GM23338 (cell line): Measurements from ENCODE around the gene OR9A2. TPM values are rescaled to one million over a fixed set of nuclear protein-coding genes. Genes with fewer than 3 reads are reported as not detected.
A peak's percentile ranks its signal among the peaks of the same experiment; 100 is the strongest.

Experiments used
- ATAC-seq: fragments of 200-7000 bp; cut with Tn5 transposase; 3 replicates; pipeline ENCODE4 v1.9.1; 2020
- DNase-seq: peaks from one replicate; pipeline ENCODE4 v3.0.0-alpha.2; 2015; ENCODE audit warnings: low spot score
- H2AFZ ChIP-seq: fragments of 200-600 bp; sonication (generic); 2 replicates; pipeline ENCODE4 v1.8.0; 2016; ENCODE audit warnings: antibody characterized with exemption, mild to moderate bottlenecking, moderate library complexity
- H3F3A ChIP-seq: fragments of 200-600 bp; sonication (generic); replicated peaks from 2 replicates; pipeline ENCODE4 v1.8.0; 2017; ENCODE audit warnings: antibody characterized with exemption, mixed run types, low read depth
- H3K27ac ChIP-seq: fragments of 200-600 bp; sonication (generic); 2 replicates; pipeline ENCODE4 v1.6.1; 2016; ENCODE audit warnings: low read depth
- H3K27me3 ChIP-seq: fragments of 200-600 bp; sonication (generic); 2 replicates; pipeline ENCODE4 v1.8.0; 2016; ENCODE audit warnings: mild to moderate bottlenecking, mixed run types, moderate library complexity; ENCODE audit not compliant: insufficient read depth
- H3K36me3 ChIP-seq: fragments of 200-600 bp; sonication (generic); 2 replicates; pipeline ENCODE4 v1.8.0; 2016; ENCODE audit warnings: mild to moderate bottlenecking; ENCODE audit not compliant: insufficient read depth
- H3K4me1 ChIP-seq: fragments of 200-600 bp; sonication (generic); 2 replicates; pipeline ENCODE4 v1.8.0; 2016; ENCODE audit warnings: mild to moderate bottlenecking, moderate library complexity; ENCODE audit not compliant: insufficient read depth
- H3K4me2 ChIP-seq: fragments of 200-600 bp; sonication (generic); 2 replicates; pipeline ENCODE4 v1.7.1; 2017; ENCODE audit warnings: mixed run types
- H3K4me3 ChIP-seq: fragments of 200-600 bp; sonication (generic); 2 replicates; pipeline ENCODE4 v1.6.1; 2016; ENCODE audit warnings: mixed run types
- H3K79me2 ChIP-seq: fragments of 200-600 bp; sonication (generic); replicated peaks from 2 replicates; pipeline ENCODE4 v1.8.0; 2017; ENCODE audit warnings: mild to moderate bottlenecking; ENCODE audit not compliant: insufficient read depth
- H3K9me2 ChIP-seq: fragments of 200-600 bp; sonication (generic); 2 replicates; pipeline ENCODE4 v1.8.0; 2017; ENCODE audit not compliant: insufficient read depth
- H4K20me1 ChIP-seq: fragments of 200-600 bp; sonication (generic); replicated peaks from 2 replicates; pipeline ENCODE4 v1.8.0; 2017; ENCODE audit warnings: mild to moderate bottlenecking; ENCODE audit not compliant: insufficient read depth
- H3K27ac Mint-ChIP-seq: 2 replicates; pipeline ENCODE4 v1.8.0; 2020; ENCODE audit warnings: inconsistent platforms, mild to moderate bottlenecking, moderate library complexity, mixed read lengths
- H3K27me3 Mint-ChIP-seq: 3 replicates; pipeline ENCODE4 v1.8.0; 2022; ENCODE audit warnings: low read depth, mild to moderate bottlenecking, moderate library complexity, mixed read lengths, inconsistent platforms; ENCODE audit not compliant: insufficient read depth, poor library complexity
- H3K36me3 Mint-ChIP-seq: 3 replicates; pipeline ENCODE4 v1.8.0; 2021; ENCODE audit warnings: low read depth, mild to moderate bottlenecking, inconsistent platforms, moderate library complexity, mixed read lengths
- H3K4me1 Mint-ChIP-seq: 3 replicates; pipeline ENCODE4 v1.8.0; 2020; ENCODE audit warnings: mild to moderate bottlenecking, inconsistent platforms, mixed read lengths
- H3K4me3 Mint-ChIP-seq: 3 replicates; pipeline ENCODE4 v1.8.0; 2021; ENCODE audit warnings: moderate library complexity, mild to moderate bottlenecking, inconsistent platforms, mixed read lengths
- H3K9me3 Mint-ChIP-seq: 3 replicates; pipeline ENCODE4 v1.8.0; 2020; ENCODE audit warnings: moderate library complexity, mild to moderate bottlenecking, inconsistent platforms, mixed read lengths
- CREB1 ChIP-seq: fragments of 250-450 bp; sonication (Bioruptor Pico); IDR thresholded peaks from 2 replicates; pipeline ENCODE4 v1.5.0; 2020; ENCODE audit warnings: low read depth, mild to moderate bottlenecking, moderate library complexity
- CTCF ChIP-seq, 2 experiments: fragments of 200-600 bp in 1 of 2; sonication (generic) in 1 of 2; conservative IDR thresholded peaks; 2 replicates each; pipeline versions ENCODE4 v1.5.1 to v1.6.1; 2016 to 2017; ENCODE audit warnings: antibody characterized with exemption in 2 of 2, low read depth in 2 of 2, mild to moderate bottlenecking in 2 of 2, moderate library complexity in 1 of 2
- ETS1 ChIP-seq: IDR thresholded peaks from 2 replicates; pipeline ENCODE4 v1.6.1; 2016; ENCODE audit warnings: antibody characterized with exemption
- EZH2 ChIP-seq: fragments of 200-600 bp; sonication (generic); IDR thresholded peaks from one replicate; pipeline ENCODE4 v1.8.0; 2017; ENCODE audit warnings: antibody characterized with exemption, mild to moderate bottlenecking, low read depth; ENCODE audit not compliant: unreplicated experiment
- EZH2phosphoT487 ChIP-seq: fragments of 200-600 bp; sonication (generic); IDR thresholded peaks from one replicate; pipeline ENCODE4 v1.8.1; 2018; ENCODE audit warnings: antibody characterized with exemption; ENCODE audit not compliant: unreplicated experiment
- JUNB ChIP-seq: IDR thresholded peaks from one replicate; pipeline ENCODE4 v1.6.1; 2016; ENCODE audit warnings: antibody characterized with exemption; ENCODE audit not compliant: unreplicated experiment
- NANOG ChIP-seq: IDR thresholded peaks from 2 replicates; pipeline ENCODE4 v1.6.1; 2016; ENCODE audit warnings: antibody characterized with exemption, borderline replicate concordance
- POLR2AphosphoS5 ChIP-seq: IDR thresholded peaks from 2 replicates; pipeline ENCODE4 v1.6.1; 2016; ENCODE audit warnings: antibody characterized with exemption, low read depth
- REST ChIP-seq: IDR thresholded peaks from one replicate; pipeline ENCODE4 v1.6.1; 2018; ENCODE audit warnings: antibody characterized with exemption; ENCODE audit not compliant: unreplicated experiment
- STAT1 ChIP-seq: IDR thresholded peaks from one replicate; pipeline ENCODE4 v1.6.1; 2016; ENCODE audit warnings: antibody characterized with exemption; ENCODE audit not compliant: unreplicated experiment
- ZNF114 ChIP-seq: fragments of 250-450 bp; sonication (Bioruptor Pico); IDR thresholded peaks from 2 replicates; pipeline ENCODE4 v1.5.0; 2020; ENCODE audit warnings: mild to moderate bottlenecking, moderate library complexity
- ZNF331 ChIP-seq: fragments of 250-450 bp; sonication (Bioruptor Pico); IDR thresholded peaks from 2 replicates; pipeline ENCODE4 v1.5.0; 2020; ENCODE audit warnings: low read depth, mild to moderate bottlenecking, moderate library complexity
- ZNF462 ChIP-seq: fragments of 250-450 bp; sonication (Bioruptor Pico); IDR thresholded peaks from 2 replicates; pipeline ENCODE4 v1.5.0; 2020; ENCODE audit warnings: mild to moderate bottlenecking, moderate library complexity
- polyA plus RNA-seq: library from polyadenylated mRNA; unstranded; fragments of >200 nt; fragmentation: Nextera tagmentation; extraction: Ambion mirVana; gene quantifications from 2 replicates; pipeline ENCODE4 v1.2.1, GENCODE V29; 2016
- total RNA-seq: library from RNA; depleted of rRNA; stranded (reverse); fragments of >200 nt; shearing (Covaris generic); gene quantifications from 2 replicates; pipeline ENCODE4 v1.2.3, GENCODE V29; 2014

OR9A2 gene
- total and polyA plus RNA-seq, 2 experiments from 2014 or later: not detected

- no peaks in the 10 kb centered on the region for H3K27me3 ChIP-seq
- H4K20me1 ChIP-seq: no peaks in the 10 kb centered on the region
- Mint-ChIP-seq H3K9me3 (no peaks in the 10 kb centered on the region; the same call in 2 of the 3 replicates), H3K27ac (no peak overlapping the region), H3K27me3 (no peaks in the 10 kb centered on the region), H3K36me3 (no peaks in the 10 kb centered on the region), H3K4me3 (no peak overlapping the region), H3K4me1 (no peaks in the 10 kb centered on the region)
- ATAC-seq (no peak), DNase-seq (no peak)
- no peak overlapping the region for H3K27ac ChIP-seq
- peak overlapping the region; percentile 7; the same call in 1 of the 2 replicates for H2AFZ ChIP-seq
- TF ChIP-seq REST: no peak
- no peak for TF ChIP-seq ZNF114 (CRISPR knock-in tag)
- TF ChIP-seq CTCF (conservative IDR thresholded peaks at IDR 0.05; ENCODE audit: low read depth in 2 of 2): no peak
- TF ChIP-seq POLR2AphosphoS5: no peak
- no peak for TF ChIP-seq EZH2
- no peak for TF ChIP-seq ETS1
- TF ChIP-seq ZNF331 (CRISPR knock-in tag): no peak
- no peak for TF ChIP-seq ZNF462 (CRISPR knock-in tag)
- no peak for TF ChIP-seq EZH2phosphoT487
- no peak for TF ChIP-seq JUNB
- no peak for TF ChIP-seq NANOG
- TF ChIP-seq CREB1 (CRISPR knock-in tag): no peak
- TF ChIP-seq STAT1: no peak
- no peak overlapping the region for H3K4me2 ChIP-seq
- no peaks in the 10 kb centered on the region for H3F3A ChIP-seq
- no peaks in the 10 kb centered on the region for H3K79me2 ChIP-seq
- no peaks in the 10 kb centered on the region for H3K9me2 ChIP-seq
- H3K36me3 ChIP-seq: no peaks in the 10 kb centered on the region
- no peak overlapping the region for H3K4me3 ChIP-seq
- H3K4me1 ChIP-seq: no peaks in the 10 kb centered on the region
Observed at GRCh38 chr7:143023047-143023446, 3.9 kb downstream of the OR9A2 start.
